Measurements from ENCODE around the gene TOR4A. TPM values are rescaled to one million over a fixed set of nuclear protein-coding genes. Genes with fewer than 3 reads are reported as not detected.

Gene TOR4A
- total and polyA plus RNA-seq, 2 donors from 2014 or later = 4.9 to 23.8 TPM

DNA sequence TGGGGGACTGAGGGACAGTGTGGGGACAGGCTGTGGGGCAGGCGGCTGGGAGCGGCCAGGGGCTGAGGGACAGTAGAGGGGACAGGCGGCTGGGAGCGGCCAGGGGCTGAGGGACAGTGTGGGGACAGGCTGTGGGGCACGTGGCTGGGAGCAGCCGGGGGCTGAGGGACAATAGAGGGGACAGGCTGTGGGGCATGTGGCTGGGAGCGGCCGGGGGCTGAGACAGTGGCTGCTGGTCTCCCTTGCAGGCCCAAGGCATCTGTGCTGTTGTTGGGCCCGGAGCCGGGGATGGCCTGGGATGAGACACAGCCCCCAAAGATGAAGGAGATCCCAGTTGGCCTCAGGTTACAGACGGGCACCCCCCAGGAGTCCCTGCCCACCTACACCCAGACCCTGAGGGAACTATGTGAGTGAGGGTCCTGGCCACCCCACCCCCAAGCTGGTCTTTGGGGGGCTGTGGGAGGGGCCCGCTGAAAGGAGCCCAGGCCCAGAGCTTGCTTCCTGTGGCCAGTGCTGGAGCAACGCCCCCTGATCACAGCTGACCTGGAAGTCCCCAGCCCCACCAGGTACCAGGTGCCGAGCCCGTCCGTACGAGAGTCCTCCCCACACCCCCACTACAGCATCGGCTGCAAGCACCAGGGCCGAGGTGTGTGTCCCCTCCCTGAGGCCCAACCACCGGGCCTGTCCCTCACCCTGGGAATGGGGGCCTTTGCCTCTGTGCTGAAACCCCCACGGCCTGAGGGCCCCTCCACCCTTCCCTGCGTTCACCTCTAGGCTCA is 25.8 kb upstream of the TOR4A start:
- intact Hi-C loops (cut with DNase I) = no loop called here
- Histone ChIP-seq H3K27me3 (ENCODE audit: control insufficient read depth, insufficient read depth, low read length) (no peaks in the 10 kb centered on the region), H3K36me3 (ENCODE audit: control insufficient read depth in 2 of 3, insufficient read depth in 3 of 3, low read length in 3 of 3) (peaks cover 0 to 2% (median 0%) of the 10 kb centered on the region in 3 donors), H3K9me3 (ENCODE audit: control insufficient read depth in 2 of 3, insufficient read depth in 1 of 3, low read length in 3 of 3) (no peaks in the 10 kb centered on the region), H3K4me1 (ENCODE audit: control insufficient read depth in 2 of 3, insufficient read depth in 2 of 3, low read depth in 1 of 3, low read length in 3 of 3) (peaks cover 0 to 19% (median 13%) of the 10 kb centered on the region in 3 donors), H3K27ac (ENCODE audit: low read depth in 2 of 2, low read length in 2 of 2) (no peak overlapping the region), H3K4me3 (ENCODE audit: low read length in 3 of 3) (no peak overlapping the region), H3K9ac (ENCODE audit: low read length in 3 of 3) (no peak overlapping the region)
- TF ChIP-seq, protein P1, sequence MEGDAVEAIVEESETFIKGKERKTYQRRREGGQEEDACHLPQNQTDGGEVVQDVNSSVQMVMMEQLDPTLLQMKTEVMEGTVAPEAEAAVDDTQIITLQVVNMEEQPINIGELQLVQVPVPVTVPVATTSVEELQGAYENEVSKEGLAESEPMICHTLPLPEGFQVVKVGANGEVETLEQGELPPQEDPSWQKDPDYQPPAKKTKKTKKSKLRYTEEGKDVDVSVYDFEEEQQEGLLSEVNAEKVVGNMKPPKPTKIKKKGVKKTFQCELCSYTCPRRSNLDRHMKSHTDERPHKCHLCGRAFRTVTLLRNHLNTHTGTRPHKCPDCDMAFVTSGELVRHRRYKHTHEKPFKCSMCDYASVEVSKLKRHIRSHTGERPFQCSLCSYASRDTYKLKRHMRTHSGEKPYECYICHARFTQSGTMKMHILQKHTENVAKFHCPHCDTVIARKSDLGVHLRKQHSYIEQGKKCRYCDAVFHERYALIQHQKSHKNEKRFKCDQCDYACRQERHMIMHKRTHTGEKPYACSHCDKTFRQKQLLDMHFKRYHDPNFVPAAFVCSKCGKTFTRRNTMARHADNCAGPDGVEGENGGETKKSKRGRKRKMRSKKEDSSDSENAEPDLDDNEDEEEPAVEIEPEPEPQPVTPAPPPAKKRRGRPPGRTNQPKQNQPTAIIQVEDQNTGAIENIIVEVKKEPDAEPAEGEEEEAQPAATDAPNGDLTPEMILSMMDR (IDR thresholded peaks at IDR 0.05; ENCODE audit: borderline replicate concordance, extremely low read depth, insufficient read depth) = no peak
- DNase-seq (no peak), FAIRE-seq (no peak)

DNA sequence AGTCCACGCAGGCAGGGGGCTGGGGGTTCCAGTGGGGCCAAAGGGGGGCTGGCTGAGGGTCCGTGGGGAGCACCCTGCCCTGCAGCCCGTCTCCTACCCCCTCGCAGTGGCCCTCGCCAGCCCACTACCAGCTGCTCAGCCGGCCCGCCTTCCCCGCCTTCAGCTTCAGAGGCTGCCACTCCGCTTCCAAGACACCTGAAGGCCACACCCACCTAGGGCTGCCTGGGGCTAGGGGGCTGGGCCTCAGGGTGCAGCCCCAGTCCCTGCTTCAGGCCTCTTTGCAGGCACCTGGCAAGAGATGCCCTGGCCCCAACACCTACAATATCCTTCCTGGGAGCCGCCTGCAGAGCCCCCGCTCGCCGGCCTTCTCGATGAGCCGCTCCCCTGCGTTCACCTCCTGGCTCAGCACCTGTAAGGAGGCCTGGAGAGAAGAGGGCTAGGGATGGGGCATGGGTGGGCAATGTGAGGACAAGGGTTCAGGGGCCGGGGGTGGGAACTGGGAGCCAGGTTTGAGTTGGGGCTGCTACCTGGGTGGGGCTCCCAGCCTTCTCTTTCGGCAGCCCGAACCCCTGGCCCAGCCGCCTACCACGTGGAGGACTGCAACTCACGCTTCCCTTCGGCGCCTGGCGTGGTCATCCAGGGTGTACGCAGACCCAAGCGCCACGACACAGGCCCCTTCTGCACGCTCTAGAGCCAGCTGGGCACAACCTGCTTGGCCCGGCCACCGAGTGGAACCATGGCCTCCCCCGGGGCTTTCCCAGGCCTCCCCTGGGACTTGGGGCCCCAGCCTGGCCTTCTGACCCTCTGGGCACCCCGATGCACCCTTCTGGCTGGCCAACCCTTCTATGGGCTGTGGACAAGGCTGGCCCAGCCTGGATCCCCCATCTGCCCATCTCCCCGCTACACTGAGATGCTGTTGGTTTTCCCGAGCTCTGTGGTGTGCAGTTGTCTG is 24.7 kb upstream of the TOR4A start:
- no peak for FAIRE-seq
- peaks cover 0 to 22% (median 13%) of the 10 kb centered on the region in 3 donors for H3K4me1 ChIP-seq (ENCODE audit: control insufficient read depth in 2 of 3, insufficient read depth in 2 of 3, low read depth in 1 of 3, low read length in 3 of 3)
- H3K27me3 ChIP-seq (ENCODE audit: control insufficient read depth, insufficient read depth, low read length) = no peaks in the 10 kb centered on the region
- H3K36me3 ChIP-seq (ENCODE audit: control insufficient read depth in 2 of 3, insufficient read depth in 3 of 3, low read length in 3 of 3) = peaks cover 0 to 6% (median 0%) of the 10 kb centered on the region in 3 donors
- no peaks in the 10 kb centered on the region for H3K9me3 ChIP-seq (ENCODE audit: control insufficient read depth in 2 of 3, insufficient read depth in 1 of 3, low read length in 3 of 3)
- H3K4me3 ChIP-seq (ENCODE audit: low read length in 3 of 3) = no peak overlapping the region
- H3K27ac ChIP-seq (ENCODE audit: low read depth in 2 of 2, low read length in 2 of 2) = no peak overlapping the region
- TF ChIP-seq, protein P1 (IDR thresholded peaks at IDR 0.05; ENCODE audit: borderline replicate concordance, extremely low read depth, insufficient read depth) = no peak
- intact Hi-C loops (cut with DNase I) = no loop called here
- DNase-seq = peak in 2 of 5 donors; percentile 46 to 51
- no peak overlapping the region for H3K9ac ChIP-seq (ENCODE audit: low read length in 3 of 3)

DNA sequence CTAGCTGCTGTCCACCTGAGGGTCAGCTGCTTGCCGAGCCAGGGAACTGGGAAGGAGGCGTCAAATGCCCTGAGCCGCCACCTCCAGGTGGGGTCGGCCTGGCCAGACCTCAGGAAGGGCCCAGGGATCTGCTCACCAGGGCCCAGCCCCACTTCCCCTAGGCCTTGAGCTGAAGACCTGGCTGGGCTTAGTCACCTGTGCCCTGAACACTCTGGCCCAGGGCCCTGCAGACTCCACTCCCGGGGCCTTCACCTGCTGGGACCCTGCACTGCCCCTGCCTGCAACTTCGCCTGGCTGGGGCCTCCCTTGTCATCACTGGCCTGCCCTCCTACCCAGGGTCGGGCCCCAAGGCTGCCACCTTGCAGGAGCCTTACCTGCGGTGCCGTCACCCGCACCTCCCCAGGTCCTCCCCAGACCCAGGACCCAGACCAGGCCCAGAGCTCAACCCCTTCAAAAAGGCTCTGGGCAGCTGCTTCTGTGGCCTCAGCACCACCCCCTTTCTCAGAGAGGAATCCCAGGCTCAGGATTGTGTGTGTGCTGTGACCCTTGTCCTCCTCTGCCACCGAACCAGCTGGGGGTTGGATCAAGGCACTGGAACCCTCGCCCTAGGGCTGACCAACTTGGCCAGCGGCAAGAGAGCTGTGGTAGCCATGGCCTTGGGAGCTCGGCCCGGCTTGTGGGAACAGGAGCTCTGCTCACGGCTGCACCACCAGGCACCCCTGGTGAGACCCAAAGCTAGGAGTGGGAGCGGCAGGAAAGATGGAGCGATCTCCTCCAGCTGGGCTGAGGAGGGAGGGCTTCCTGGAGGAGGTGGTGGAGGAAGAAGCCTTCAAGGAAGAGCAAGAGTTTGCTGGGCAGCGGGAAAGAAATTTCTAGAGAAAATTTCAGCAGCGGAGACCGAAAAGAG is 23.6 kb upstream of the TOR4A start:
- Histone ChIP-seq H3K4me3 (ENCODE audit: low read length in 3 of 3) (peak overlapping the region; percentile 24 to 79 (median 54)), H3K36me3 (ENCODE audit: control insufficient read depth in 2 of 3, insufficient read depth in 3 of 3, low read length in 3 of 3) (peaks cover 0 to 6% (median 2%) of the 10 kb centered on the region in 3 donors), H3K9me3 (ENCODE audit: control insufficient read depth in 2 of 3, insufficient read depth in 1 of 3, low read length in 3 of 3) (no peaks in the 10 kb centered on the region), H3K9ac (ENCODE audit: low read length in 3 of 3) (peak overlapping the region in 2 of 3 donors; percentile 72 to 82), H3K27ac (ENCODE audit: low read depth in 2 of 2, low read length in 2 of 2) (peak overlapping the region; percentile 53 to 63), H3K4me1 (ENCODE audit: control insufficient read depth in 2 of 3, insufficient read depth in 2 of 3, low read depth in 1 of 3, low read length in 3 of 3) (peaks cover 0 to 22% (median 13%) of the 10 kb centered on the region in 3 donors), H3K27me3 (ENCODE audit: control insufficient read depth, insufficient read depth, low read length) (no peaks in the 10 kb centered on the region)
- FAIRE-seq = no peak
- TF ChIP-seq, protein P1 (IDR thresholded peaks at IDR 0.05; ENCODE audit: borderline replicate concordance, extremely low read depth, insufficient read depth) = no peak
- intact Hi-C loops (cut with DNase I) = no loop called here
- DNase-seq = peak in 2 of 5 donors; percentile 47 to 58
